ENCODE measurements around the gene TARDBP. TPM values are rescaled to one million over a fixed set of nuclear protein-coding genes. Genes with fewer than 3 reads are reported as not detected.

The TARDBP gene
- total and polyA plus RNA-seq, 2 experiments from 2014 or later: 80.0 to 129 TPM

- TF ChIP-seq EZH2 (IDR thresholded peaks at IDR 0.05; ENCODE audit: borderline replicate concordance) (no peak), EZH2phosphoT487 (IDR thresholded peaks at IDR 0.05; ENCODE audit: low read depth, severe bottlenecking, unreplicated experiment) (no peak), CTCF (IDR thresholded peaks at IDR 0.05; ENCODE audit: poor library complexity) (no peak)
- Histone ChIP-seq H3K9me2 (replicated peaks; ENCODE audit: insufficient read depth) (no peaks in the 10 kb centered on the region), H3K27ac (no peak overlapping the region), H3K27me3 (no peaks in the 10 kb centered on the region), H3K4me3 (no peak overlapping the region), H2AFZ (no peak overlapping the region), H3K4me2 (no peak overlapping the region), H3K9me3 (ENCODE audit: low read depth) (no peaks in the 10 kb centered on the region), H3K4me1 (ENCODE audit: insufficient read depth) (no peaks in the 10 kb centered on the region), H3K36me3 (replicated peaks; ENCODE audit: insufficient read depth, low read depth) (peaks cover 7% of the 10 kb centered on the region), H4K20me1 (ENCODE audit: insufficient read depth, poor library complexity, severe bottlenecking) (peaks cover 74% of the 10 kb centered on the region), H3K79me2 (peaks cover 44% of the 10 kb centered on the region)
- DNase-seq (ENCODE audit: low spot score): no peak
- WGBS (ENCODE audit: low lambda C conversion rate, missing lambda C conversion rate): 91% methylated on average over 7 of the region's 7 CpGs
These were observed 7.5 kb downstream of the TARDBP start for GRCh38 chr1:11019971-11020370.

- no peak for DNase-seq (ENCODE audit: low spot score)
- Histone ChIP-seq H3K4me2 (no peak overlapping the region), H2AFZ (no peak overlapping the region), H3K36me3 (replicated peaks; ENCODE audit: insufficient read depth, low read depth) (peaks cover 7% of the 10 kb centered on the region), H3K4me1 (ENCODE audit: insufficient read depth) (no peaks in the 10 kb centered on the region), H4K20me1 (ENCODE audit: insufficient read depth, poor library complexity, severe bottlenecking) (peaks cover 47% of the 10 kb centered on the region), H3K9me3 (ENCODE audit: low read depth) (no peaks in the 10 kb centered on the region), H3K27me3 (no peaks in the 10 kb centered on the region), H3K27ac (no peak overlapping the region), H3K4me3 (no peak overlapping the region), H3K79me2 (peaks cover 18% of the 10 kb centered on the region), H3K9me2 (replicated peaks; ENCODE audit: insufficient read depth) (no peaks in the 10 kb centered on the region)
- TF ChIP-seq CTCF (IDR thresholded peaks at IDR 0.05; ENCODE audit: poor library complexity) (no peak), EZH2 (IDR thresholded peaks at IDR 0.05; ENCODE audit: borderline replicate concordance) (no peak), EZH2phosphoT487 (IDR thresholded peaks at IDR 0.05; ENCODE audit: low read depth, severe bottlenecking, unreplicated experiment) (no peak)
- 96% methylated on average over 14 of the region's 14 CpGs for WGBS (ENCODE audit: low lambda C conversion rate, missing lambda C conversion rate)
These were observed 10.7 kb downstream of the TARDBP start for GRCh38 chr1:11023201-11023600.

- Histone ChIP-seq H3K27ac (no peak overlapping the region), H3K9me2 (replicated peaks; ENCODE audit: insufficient read depth) (no peaks in the 10 kb centered on the region), H3K9me3 (ENCODE audit: low read depth) (no peaks in the 10 kb centered on the region), H3K36me3 (replicated peaks; ENCODE audit: insufficient read depth, low read depth) (peaks cover 4% of the 10 kb centered on the region), H3K79me2 (peaks cover 12% of the 10 kb centered on the region), H4K20me1 (ENCODE audit: insufficient read depth, poor library complexity, severe bottlenecking) (peaks cover 38% of the 10 kb centered on the region), H2AFZ (no peak overlapping the region), H3K4me3 (no peak overlapping the region), H3K4me1 (ENCODE audit: insufficient read depth) (no peaks in the 10 kb centered on the region), H3K27me3 (no peaks in the 10 kb centered on the region), H3K4me2 (no peak overlapping the region)
- 95% methylated on average over 3 of the region's 3 CpGs for WGBS (ENCODE audit: low lambda C conversion rate, missing lambda C conversion rate)
- TF ChIP-seq EZH2 (IDR thresholded peaks at IDR 0.05; ENCODE audit: borderline replicate concordance): no peak
- no peak for TF ChIP-seq CTCF (IDR thresholded peaks at IDR 0.05; ENCODE audit: poor library complexity)
- no peak for TF ChIP-seq EZH2phosphoT487 (IDR thresholded peaks at IDR 0.05; ENCODE audit: low read depth, severe bottlenecking, unreplicated experiment)
- no peak for DNase-seq (ENCODE audit: low spot score)
These were observed 11.9 kb downstream of the TARDBP start for GRCh38 chr1:11024154-11024873.

Measured in hepatocyte (in vitro differentiated cells).